NOMO-1 (cell line): ENCODE data around the gene GORASP1.
A peak's percentile ranks its signal among the peaks of the same experiment; 100 is the strongest.

ENCODE experiments used
- DNase-seq, 2 experiments: peaks; one replicate each; lab custom pipeline; 2025; ENCODE audit not compliant: unreplicated experiment in 2 of 2; lab: John Stamatoyannopoulos, UW

GORASP1 gene

GRCh38 chr3:39107388-39108199 is at the start of gene GORASP1, which contains the start of gene TTC21A:
GORASP1 (minus strand) TSS chr3:39107627; CDS start chr3:39107541, 86 bp downstream.
TTC21A (plus strand) TSS chr3:39107680; CDS start chr3:39107838, 158 bp downstream.
- DNase-seq: peak; percentile 63 to 75

- no peak for DNase-seq
These were observed 49.0 kb upstream of the GORASP1 start for GRCh38 chr3:39156421-39156820.

- DNase-seq: no peak
These were observed 47.0 kb upstream of the GORASP1 start for GRCh38 chr3:39154280-39155021.

- no peak for DNase-seq
These were observed 46.5 kb upstream of the GORASP1 start for GRCh38 chr3:39153977-39154279.

GRCh38 chr3:39150803-39151631 is 43.6 kb upstream of the GORASP1 start:
- peak in 1 of 2 experiments; percentile 7 for DNase-seq

GRCh38 chr3:39150148-39150802 is 42.8 kb upstream of the GORASP1 start:
- no peak for DNase-seq

GRCh38 chr3:39149498-39150147 is 42.2 kb upstream of the GORASP1 start:
- DNase-seq: no peak

GRCh38 chr3:39149059-39149455 is 41.6 kb upstream of the GORASP1 start:
- DNase-seq: no peak

GRCh38 chr3:39148435-39149058 is 41.1 kb upstream of the GORASP1 start:
- DNase-seq: peak in 1 of 2 experiments; percentile 49

GRCh38 chr3:39147711-39148434 is 40.4 kb upstream of the GORASP1 start:
- peak; percentile 21 to 35 for DNase-seq

GRCh38 chr3:39146611-39147591 is 39.5 kb upstream of the GORASP1 start:
- peak; percentile 57 to 86 for DNase-seq

GRCh38 chr3:39146083-39146501 is 38.7 kb upstream of the GORASP1 start:
- DNase-seq: peak; percentile 23 to 56

GRCh38 chr3:39144748-39145380 is 37.4 kb upstream of the GORASP1 start:
- DNase-seq: no peak

GRCh38 chr3:39144095-39144747 is 36.8 kb upstream of the GORASP1 start:
- DNase-seq: no peak

GRCh38 chr3:39143051-39143885 is 35.8 kb upstream of the GORASP1 start:
- DNase-seq: no peak

GRCh38 chr3:39142067-39142466 is 34.6 kb upstream of the GORASP1 start:
- DNase-seq: no peak
